Activated T-cell treated with anti-CD3 and anti-CD28 coated beads for 4 hours (primary cell): ENCODE measurements around the gene ARMC9.
"Not testable (repeated sequence)": the region's sequence is repeated elsewhere in the genome, so short reads cannot be mapped to it uniquely, and the experiment has no call there.

Source experiments
- DNase-seq: peaks from one replicate; pipeline ENCODE4 v3.0.0-alpha.2; 2020

The ARMC9 gene, protein sequence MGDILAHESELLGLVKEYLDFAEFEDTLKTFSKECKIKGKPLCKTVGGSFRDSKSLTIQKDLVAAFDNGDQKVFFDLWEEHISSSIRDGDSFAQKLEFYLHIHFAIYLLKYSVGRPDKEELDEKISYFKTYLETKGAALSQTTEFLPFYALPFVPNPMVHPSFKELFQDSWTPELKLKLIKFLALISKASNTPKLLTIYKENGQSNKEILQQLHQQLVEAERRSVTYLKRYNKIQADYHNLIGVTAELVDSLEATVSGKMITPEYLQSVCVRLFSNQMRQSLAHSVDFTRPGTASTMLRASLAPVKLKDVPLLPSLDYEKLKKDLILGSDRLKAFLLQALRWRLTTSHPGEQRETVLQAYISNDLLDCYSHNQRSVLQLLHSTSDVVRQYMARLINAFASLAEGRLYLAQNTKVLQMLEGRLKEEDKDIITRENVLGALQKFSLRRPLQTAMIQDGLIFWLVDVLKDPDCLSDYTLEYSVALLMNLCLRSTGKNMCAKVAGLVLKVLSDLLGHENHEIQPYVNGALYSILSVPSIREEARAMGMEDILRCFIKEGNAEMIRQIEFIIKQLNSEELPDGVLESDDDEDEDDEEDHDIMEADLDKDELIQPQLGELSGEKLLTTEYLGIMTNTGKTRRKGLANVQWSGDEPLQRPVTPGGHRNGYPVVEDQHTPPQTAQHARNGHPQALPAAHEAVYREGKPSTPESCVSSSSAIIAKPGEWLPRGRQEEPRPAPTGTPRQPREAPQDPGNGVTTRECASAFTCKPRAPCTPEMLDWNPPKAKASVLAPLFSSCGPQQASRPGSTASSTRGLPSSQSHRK

DNA sequence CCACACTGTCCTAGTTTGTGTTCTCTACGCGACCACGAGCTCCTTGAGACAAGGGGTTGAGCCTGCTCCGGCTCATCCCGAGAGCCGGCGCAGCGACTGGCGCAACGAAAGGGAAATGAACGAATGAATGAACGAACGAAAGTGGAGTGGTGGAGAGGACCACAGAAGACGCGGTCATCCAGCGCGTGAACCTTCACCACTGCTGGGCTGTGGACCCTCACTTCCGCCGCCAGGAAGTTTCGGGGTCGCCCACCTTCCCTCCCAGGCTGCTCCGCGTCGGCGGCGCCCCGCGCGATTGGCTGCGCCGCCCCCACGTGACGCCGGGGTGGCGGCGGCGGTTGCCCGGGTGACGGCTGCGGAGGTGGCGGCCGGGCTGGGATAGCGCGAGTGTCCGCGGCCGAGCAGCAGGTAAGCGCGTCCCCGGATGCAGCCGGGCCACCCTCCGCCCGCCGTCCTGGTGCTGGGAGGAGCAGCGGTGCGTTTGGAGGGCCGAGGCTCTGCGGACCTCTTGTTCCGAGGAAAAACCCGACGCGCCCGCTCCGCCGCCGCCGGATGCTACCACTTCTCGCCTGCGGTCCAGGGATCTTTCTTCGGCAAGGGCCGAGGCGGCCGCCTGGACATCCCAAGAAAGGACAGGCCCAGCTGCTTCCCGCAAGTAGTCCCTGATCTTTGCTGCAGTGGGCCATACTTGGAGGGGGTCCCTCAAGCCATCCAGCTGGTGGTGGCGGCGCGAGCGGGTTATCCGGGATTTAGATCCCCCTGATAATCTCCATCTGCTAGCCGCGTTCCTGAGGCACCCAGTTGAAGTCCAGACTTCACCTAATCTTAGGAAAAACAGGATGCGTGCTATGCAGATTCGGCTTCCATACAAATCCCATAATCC, at the start of gene ARMC9:
Gene ARMC9, plus strand, starts transcription at position 341 of the 883 bp plus-strand sequence. CDS start 7,608 bp downstream, outside the sequence.
- peak; percentile 62 for DNase-seq

DNA sequence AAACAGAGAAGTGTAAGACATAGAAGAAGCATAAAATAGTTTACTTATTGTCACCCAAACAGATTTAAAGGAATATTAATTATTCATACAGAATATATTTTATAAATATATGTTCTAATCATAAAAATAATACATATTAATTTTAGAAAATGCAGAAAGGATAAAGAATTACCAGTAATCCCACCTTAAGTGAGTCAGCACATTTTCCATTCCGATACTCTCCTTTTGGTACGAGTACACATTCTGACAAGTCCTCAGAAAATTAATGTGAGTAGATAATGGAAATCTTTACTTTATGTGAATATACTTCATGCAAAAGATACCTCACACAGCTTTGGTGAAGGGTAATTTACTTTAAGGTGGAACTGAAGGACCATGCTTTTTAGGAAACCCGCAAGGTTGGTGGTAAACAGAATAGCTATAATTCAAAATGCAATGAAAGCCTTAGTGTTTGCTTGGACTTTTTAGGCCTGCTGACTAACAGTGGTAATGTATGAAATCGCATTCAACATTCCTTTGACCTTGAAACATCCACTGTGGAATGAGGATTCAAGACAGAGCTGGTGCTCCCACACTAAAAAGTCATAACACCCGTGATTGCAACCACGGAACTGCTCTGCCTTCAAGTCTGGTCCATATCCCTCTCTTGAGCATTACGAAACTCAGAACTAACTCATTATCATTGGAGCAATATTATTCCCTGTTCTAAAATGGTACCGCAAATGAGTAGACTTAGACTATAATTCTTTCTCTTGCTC, 45.5 kb upstream of the ARMC9 start:
- no peak for DNase-seq

DNA sequence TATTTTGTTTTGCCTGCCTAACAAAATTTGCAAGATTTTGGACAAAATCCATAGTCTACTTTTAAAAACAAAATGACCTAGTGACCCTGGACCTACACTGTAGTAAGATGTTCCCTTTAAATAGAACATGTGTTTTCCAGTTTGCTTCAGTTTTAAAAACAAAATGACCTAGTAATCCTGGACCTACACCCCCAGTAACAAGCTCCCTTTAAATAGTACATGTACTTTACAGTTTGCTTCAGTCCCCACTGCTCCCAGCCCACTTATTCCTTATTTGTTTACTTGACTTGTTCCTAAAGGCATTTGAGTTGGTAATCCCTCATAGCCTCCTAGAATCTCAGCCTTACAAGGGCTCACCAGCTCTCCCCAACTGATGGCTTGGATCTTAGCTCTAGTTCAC, 39.1 kb upstream of the ARMC9 start:
- no peak for DNase-seq

DNA sequence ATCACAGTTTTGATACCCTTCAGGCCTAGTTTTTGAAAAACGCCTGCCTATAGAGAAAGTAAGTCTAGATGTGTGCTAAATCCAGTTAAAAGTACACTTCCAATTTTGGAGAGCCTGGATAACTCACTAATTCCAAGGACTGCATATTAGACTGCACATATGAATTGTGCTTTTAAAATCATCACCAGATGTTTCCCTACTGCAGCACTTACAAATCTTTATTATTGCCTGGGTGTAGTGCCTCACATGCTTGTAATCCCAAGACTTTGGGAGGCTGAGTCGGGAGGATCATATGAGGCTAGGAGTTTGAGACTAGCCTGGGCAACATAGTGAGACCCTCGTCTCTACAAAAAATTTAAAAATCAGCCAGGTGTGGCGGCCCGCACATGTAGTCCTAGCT, 37.7 kb upstream of the ARMC9 start:
- DNase-seq = no peak

DNA sequence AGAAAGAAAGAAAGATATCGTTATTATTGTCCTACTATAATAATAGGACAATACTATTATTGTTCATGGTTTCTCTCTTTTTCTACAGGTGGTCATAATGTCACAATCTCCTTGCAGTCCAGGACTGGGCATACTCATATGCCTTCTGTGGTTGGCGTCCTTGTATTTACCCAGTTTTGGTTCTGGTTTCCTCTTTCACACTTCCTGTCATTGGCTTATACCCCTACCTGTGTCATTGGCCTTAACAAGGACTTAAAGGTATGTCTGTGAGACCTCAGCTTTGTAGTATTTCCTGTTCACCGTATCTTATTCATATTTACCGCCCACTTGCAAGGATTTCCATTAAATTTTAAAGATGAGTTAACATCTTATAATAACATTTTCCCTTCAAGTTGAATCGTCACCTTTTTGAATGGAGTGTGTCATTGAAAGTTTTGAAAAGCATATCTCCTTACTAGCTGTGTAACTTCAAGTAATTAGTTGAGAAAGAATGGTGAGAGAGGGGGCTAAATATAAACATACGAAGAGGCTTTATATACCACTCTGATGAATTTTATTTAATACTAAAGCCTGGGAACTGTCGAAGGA, 37.1 kb upstream of the ARMC9 start:
- no peak for DNase-seq

DNA sequence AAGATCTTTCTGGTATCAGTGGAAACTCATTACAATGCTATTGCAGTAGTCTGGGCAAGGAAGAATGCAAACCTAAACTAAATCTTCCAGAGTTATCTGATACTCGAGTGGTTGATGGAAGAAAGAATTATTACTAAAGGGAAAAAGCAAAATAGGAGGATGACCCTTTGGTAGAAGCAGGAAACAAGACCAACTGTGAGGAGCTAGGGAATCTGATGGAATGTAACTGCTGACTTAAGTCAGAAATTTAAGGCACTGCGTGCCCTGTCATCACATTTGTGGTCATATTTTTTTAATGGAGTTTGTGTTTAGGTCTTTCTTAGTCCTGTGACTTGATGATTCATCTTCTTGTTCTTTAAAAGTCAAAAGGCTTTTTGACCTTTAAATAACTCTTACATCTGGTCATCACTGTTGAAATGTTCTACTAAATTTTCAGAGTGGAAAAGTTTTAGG, 36.5 kb upstream of the ARMC9 start:
- DNase-seq = no peak

DNA sequence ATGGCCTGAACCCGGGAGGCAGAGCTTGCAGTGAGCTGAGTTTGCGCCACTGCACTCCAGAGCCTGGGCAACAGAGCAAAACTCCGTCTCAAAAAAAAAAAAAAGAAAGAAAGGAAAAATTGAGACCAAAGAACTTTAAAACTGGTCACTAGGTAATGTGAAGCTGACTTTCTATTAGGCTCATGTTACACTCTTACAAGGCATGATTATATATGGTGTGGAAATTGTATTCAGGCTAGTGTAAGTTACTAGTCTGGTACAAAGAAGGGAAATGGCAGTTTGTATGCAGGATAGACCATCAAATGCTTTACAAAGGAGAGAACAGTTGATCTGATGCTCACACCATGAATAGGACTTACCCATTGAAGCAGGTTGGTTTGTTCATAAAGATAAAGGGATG, 35.4 kb upstream of the ARMC9 start:
- no peak for DNase-seq

DNA sequence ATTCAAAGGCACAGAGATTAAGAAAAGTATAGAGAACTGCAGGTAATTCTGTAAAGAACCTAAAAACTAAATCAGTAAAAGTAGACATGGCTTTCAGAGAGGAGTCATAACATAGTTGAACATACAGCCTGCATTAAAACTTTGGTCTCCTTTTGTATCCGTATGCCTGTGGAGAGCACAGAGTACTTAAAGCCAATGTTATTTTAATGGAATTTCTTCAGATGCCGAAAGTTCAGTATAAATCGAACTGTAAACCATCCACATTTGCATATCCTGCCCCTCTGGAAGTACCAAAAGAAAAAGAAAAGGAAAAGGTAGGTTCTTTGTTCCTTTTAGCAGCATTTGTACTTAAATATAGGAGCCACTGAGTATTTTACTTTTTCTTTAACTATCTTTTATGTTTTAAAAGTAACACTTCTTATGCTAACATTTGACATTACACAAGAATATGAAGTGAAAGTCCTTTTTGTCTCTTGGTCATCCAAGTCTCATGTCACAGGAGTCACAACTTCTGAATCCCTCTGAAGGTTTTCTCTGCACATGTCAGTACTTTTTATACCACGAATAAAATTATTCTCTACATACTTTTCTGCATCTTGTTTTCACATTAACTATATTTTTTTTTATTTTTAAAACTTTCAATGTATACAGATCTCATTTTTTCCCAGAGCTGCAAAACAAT, 34.9 kb upstream of the ARMC9 start:
- DNase-seq = no peak

DNA sequence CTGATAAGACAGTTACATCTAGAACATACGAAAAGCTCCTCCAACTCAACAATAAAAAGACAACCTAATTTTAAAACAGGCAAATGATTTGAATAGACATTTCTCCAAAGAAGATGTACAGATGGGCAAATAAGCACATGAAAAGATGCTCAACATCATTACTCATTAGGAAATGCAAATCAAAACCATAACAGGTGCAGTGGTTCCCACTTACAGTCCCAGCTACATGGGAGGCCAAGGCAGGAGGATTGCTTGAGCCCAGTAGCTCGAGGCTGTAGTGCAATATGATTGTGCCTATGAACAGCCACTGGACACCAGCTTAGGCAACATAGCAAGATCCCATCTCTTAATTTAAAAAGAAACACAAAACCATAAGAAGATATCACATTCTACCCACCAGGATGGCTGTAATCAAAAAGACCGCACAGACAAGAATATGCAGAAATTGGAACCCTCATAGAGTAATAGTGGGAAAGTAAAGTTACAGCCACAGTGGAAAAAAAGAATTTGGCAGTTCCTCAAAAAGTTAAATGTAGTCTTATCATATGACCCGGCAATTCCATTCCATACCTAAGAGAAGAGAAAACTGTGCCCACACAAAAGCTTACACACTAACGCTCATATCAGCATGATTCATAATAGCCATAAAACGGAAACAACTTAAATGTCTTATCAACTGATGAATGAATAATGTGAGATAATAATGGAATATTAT, 30.5 kb upstream of the ARMC9 start:
- DNase-seq = no peak

DNA sequence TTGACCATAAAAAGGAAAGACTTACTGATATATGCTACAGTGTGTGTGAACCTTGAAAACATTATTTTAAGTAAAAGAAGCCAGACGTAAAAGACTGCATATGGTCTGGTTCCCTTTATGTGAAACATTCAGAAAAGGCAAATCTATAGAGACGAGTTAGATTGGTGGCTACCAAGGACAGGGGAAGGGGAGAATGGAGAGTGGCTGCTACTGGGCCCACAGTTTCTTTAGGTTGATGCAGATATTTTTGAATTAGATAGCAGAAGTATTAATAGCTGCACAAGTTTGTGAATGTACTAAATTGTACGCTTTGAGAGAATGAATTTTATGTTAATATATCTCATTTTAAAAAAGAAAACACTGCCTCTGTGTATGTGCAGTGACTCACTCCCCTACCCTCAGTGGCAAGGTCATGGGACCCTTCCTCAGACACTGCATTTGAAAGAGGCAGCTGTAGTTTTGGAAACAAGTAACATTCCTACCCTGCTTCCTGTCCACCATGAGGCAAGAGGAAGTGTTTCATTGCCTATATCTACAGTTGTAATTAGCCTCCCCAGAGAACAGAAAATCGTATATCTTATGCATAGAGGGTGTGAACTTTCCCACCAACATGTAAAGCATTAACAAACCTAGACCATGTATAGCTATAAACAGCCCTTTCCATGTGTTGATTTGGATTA, 29.8 kb upstream of the ARMC9 start:
- no peak for DNase-seq

DNA sequence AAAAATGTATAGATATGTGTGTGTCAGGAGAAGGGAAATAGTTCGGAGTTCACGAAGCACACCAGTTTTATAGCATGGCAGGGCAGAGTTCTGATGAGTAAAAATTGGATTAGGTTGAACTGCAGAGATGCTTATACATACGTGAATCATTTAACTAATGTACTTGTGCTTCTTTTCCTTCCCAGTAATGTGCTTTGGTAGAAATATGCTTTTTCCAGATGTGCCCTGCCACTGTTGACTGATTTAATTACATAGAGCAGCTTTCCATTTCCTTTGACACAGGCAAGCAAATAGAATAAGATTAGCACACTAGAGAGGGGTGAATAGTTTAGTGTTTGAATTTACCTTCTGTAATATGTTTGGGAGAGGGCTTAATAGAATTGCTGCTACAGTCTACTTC, 28.9 kb upstream of the ARMC9 start:
- no peak for DNase-seq

DNA sequence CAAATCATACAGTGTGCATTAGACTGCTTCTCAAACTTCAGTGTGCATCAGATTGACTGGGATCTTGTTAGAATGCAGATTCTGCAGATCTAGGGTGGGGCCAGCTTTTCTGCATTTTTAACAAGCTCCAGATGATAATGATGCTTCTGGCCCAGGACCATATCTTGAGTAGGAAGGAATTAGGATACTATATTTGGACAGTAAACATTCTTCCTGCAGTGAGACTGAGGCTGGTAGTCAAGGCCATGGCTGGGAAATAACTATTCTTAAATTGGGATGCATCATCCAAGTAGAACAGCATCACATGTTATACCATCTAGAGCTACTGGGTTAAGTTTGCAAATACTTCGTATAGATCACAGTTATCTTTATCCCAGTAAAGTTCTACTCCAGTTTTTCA, 28.4 kb upstream of the ARMC9 start:
- DNase-seq = no peak

DNA sequence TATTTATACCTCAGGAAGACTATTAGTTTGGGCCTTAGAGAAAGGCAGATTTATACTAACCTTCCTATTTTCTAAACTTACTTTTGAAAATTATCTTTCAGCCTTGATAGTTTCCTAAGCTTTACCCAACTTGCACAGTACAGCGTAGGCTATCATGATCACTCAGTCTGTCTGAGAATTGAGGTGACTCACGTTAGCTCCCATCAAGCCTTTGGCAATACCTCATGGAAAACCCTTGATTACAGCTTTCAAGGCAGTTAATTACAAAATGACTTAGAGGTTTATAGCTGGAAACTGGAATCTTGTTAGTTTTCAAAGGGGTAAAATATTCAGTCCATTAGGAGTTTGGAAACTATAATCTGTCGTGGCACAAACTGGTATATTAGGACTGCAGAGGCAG, 26.4 kb upstream of the ARMC9 start:
- DNase-seq = no peak

DNA sequence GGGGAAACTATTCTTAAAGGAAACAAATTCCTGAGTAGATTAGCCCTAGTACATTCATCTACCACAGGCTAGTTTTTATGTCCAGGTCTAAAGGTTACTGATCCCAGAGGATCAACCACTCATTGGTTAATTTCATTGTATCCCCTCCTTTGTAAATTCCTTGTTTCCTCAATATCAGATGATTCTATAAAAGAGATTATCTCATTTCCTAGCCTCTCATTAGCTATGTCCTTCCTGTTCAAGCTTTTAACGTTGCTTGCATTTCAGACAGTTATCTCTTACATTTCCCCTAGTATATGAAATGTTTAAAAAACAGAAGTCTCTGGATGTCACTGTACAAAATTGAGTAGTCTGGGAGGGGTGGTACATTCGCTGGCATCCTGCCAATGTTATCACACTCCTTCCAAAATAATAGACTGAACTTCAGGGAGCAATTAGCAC, 24.2 kb upstream of the ARMC9 start:
- DNase-seq = no peak

DNA sequence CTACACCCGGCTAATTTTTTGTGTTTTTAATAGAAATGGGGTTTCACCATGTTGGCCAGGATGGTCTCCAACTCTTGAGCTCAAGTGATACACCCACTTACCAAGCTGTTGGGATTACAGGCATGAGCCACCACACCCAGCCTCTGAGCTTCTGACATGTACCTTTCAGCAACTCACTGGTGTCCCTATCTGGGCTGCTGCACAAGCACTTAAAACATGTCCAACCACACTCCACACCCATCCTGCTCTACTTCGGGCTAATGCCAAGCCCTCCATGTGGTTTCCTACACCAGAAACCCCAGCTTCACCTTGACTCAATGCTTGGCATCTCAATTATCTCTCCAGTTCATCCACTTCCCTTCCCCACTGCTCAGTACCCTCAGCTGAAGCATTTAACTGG, 22.4 kb upstream of the ARMC9 start:
- DNase-seq = no peak

DNA sequence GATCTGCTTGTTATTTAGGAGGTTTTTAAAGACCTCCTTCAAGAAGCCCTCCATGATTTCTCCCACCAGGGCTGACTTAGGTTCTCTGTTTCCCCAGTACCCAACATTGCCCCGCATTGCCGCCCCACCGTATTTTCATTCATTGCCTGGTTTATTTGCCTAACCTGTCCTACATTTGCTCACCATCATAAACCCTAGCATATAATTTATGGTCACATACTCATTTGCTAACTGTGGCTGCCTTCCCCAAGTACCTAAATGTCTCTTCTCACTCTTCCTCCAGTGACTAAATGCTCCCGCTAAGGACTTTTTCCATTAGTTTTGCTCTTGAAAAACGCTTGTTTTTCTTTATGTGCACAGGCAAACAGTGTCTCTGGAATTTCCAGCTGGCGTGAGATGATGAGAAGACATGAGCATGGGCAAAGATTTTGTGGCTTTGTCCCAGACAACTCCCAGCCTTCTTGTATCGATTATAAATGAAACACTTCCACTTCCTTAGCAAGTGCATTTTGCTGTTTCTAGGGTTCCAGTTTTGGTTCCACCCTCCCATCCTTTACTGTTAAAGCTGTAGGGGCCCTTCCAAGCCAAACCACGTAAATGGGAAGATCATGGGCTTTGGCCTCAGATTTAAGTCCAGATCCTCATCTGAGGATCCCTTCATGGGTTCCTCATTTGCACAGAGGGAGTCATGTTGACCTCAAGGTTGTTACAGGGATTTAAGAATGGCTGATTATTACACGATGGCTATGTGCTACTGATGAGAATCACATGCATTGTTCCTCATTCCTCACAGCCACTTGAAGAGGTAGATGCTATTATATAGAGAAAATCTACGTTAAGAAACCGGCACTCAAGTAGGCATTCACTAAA, 21.0 kb upstream of the ARMC9 start:
- DNase-seq = no peak

DNA sequence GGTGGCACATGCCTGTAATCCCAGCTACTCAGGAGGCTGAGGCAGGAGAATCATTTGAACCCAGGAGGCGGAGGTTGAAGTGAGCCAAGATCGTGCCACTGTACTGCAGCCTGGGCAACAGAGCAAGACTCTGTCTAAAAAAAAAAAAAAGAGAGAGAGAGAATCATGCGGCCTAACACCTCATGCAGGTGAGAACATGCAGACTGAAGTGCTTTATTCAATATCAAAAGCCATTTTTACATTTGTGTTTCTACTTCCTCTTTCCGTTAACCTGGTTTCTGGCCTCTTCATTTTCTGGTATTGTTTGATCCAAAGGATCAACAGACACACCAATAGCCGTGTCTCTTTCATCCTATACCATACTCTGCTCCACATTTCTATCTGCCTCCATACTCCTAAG, 19.6 kb upstream of the ARMC9 start:
- DNase-seq = not testable (repeated sequence)

DNA sequence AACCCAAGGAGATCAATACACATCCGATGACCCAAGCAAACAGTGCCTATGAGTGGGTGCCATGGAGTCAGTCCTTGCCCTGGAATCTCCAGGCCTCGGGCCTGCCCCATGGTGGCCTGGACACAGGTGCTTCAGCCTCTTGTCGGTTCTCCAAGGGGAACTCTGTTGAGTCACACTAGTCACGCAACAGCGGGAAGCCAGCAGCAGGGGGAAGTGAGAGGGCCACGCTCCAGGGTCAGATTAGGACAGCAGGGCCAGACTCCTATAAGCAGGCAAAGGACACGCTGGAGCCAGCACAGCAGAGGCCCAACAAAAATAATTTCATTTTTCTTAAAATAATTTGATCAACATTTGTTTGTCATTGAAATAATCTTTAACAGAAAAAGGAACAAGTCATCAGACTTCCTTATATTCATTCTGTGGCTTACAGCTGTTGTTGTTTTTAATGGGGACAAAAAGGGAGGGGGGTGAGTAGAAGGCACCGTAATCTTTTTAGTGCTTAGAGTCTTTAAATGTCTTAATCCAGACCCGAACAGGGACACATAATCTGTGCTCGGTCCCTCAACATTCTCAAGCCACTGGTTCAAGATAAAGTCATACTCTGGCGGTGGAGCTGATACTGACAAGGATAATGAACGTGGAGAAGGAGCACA, 16.4 kb upstream of the ARMC9 start:
- no peak for DNase-seq
